ENCODE results near the gene PTPN2. TPM values are rescaled to one million over a fixed set of nuclear protein-coding genes. Genes with fewer than 3 reads are reported as not detected.

PTPN2 gene
- total RNA-seq, 1 donor from 2014 or later: 23.9 TPM

DNA sequence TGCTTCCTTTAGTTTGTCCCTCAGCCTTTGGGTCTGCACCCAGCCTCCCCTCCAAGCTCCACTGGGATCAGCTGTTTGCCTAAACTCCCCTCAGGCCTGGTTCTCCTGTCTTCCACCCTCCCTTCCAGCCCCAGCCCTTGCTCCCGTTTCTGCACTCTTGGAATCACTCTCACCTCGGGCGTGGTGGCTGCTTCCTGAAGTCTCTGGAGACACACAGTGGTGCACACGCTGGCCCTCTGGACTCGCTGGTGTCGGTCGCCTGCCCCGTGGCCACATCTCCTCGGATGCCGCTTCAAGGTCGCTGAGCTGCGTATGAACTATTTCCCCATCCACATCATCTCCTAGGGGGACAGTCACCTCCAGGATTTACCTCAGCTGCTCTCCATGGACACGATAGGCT is 134.9 kb downstream of the PTPN2 start:
- peaks cover 2% of the 10 kb centered on the region for H3K27me3 Mint-ChIP-seq (ENCODE audit: unreplicated experiment)
- H3K4me3 Mint-ChIP-seq (ENCODE audit: unreplicated experiment): no peak overlapping the region
- DNase-seq (ENCODE audit: low spot score): no peak
- no peak overlapping the region for H3K27ac Mint-ChIP-seq (ENCODE audit: unreplicated experiment)
- H3K9me3 Mint-ChIP-seq (ENCODE audit: unreplicated experiment): no peaks in the 10 kb centered on the region
- TF ChIP-seq, protein P1, sequence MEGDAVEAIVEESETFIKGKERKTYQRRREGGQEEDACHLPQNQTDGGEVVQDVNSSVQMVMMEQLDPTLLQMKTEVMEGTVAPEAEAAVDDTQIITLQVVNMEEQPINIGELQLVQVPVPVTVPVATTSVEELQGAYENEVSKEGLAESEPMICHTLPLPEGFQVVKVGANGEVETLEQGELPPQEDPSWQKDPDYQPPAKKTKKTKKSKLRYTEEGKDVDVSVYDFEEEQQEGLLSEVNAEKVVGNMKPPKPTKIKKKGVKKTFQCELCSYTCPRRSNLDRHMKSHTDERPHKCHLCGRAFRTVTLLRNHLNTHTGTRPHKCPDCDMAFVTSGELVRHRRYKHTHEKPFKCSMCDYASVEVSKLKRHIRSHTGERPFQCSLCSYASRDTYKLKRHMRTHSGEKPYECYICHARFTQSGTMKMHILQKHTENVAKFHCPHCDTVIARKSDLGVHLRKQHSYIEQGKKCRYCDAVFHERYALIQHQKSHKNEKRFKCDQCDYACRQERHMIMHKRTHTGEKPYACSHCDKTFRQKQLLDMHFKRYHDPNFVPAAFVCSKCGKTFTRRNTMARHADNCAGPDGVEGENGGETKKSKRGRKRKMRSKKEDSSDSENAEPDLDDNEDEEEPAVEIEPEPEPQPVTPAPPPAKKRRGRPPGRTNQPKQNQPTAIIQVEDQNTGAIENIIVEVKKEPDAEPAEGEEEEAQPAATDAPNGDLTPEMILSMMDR (IDR thresholded peaks at IDR 0.05; ENCODE audit: unreplicated experiment): no peak
- no peaks in the 10 kb centered on the region for H3K36me3 Mint-ChIP-seq (ENCODE audit: low read depth, unreplicated experiment)
- H3K4me1 Mint-ChIP-seq (ENCODE audit: unreplicated experiment): no peaks in the 10 kb centered on the region

DNA sequence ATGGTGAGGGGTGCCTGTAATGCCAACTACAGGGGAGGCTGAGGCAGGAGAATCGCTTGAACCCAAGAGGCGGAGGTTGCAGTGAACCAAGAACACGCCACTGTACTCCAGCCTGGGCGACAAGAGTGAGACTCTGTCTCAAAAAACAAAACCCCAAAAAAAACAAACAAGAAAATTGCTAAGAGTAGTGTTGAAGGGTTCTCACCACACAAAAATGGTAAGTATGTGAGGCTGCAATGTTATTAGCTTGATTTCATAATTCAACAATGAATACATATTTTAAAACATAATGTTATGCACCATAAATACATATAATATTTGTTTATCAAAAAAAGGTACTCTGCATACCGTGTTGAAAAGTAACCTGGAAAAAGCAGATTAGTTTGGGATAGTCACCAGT is 135.4 kb downstream of the PTPN2 start:
- TF ChIP-seq, protein P1 (IDR thresholded peaks at IDR 0.05; ENCODE audit: unreplicated experiment): no peak
- Mint-ChIP-seq H3K9me3 (ENCODE audit: unreplicated experiment) (no peaks in the 10 kb centered on the region), H3K27ac (ENCODE audit: unreplicated experiment) (no peak overlapping the region), H3K36me3 (ENCODE audit: low read depth, unreplicated experiment) (no peaks in the 10 kb centered on the region), H3K4me3 (ENCODE audit: unreplicated experiment) (no peak overlapping the region), H3K4me1 (ENCODE audit: unreplicated experiment) (no peaks in the 10 kb centered on the region), H3K27me3 (ENCODE audit: unreplicated experiment) (peaks cover 2% of the 10 kb centered on the region)
- DNase-seq (ENCODE audit: low spot score): no peak

DNA sequence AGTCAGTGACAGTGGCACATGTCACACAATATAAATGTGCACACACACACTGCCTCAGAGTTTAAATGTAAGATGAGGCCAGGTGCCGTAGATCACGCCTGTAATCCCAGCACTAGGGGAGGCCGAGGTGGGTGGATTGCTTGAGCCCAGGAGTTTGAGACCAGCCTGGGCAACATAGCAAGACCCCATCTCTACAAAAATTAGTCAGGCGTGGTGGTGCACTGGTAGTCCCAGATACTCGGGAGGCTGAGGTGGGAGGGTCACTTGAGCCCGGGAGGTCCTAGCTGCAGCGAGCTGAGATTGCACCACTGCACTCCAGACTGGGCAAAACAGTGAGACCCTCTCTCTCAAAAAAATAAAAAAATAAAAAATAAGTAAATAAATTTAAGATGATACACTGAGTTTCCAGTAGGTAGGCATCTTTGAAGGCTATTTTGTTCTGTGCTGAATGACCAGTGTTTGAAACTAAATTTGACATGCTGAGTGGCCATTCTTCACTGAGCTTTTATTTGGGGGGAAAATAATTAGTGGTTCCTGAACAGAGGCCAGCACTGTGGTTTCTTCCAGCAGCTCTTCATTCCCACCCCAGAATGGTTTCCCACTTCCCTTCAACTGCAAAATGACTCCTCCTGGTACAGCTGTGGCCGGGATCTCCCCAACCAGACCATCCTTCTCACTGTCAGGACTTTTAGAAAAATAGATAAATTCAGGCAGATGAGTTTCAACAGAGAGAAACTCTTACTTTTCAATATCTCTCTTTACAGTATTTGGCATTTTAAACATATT is 136.3 kb downstream of the PTPN2 start:
- Mint-ChIP-seq H3K9me3 (ENCODE audit: unreplicated experiment) (no peaks in the 10 kb centered on the region), H3K27ac (ENCODE audit: unreplicated experiment) (no peak overlapping the region), H3K4me1 (ENCODE audit: unreplicated experiment) (no peaks in the 10 kb centered on the region), H3K36me3 (ENCODE audit: low read depth, unreplicated experiment) (no peaks in the 10 kb centered on the region), H3K4me3 (ENCODE audit: unreplicated experiment) (no peak overlapping the region), H3K27me3 (ENCODE audit: unreplicated experiment) (peaks cover 2% of the 10 kb centered on the region)
- TF ChIP-seq, protein P1 (IDR thresholded peaks at IDR 0.05; ENCODE audit: unreplicated experiment): no peak
- DNase-seq (ENCODE audit: low spot score): no peak

DNA sequence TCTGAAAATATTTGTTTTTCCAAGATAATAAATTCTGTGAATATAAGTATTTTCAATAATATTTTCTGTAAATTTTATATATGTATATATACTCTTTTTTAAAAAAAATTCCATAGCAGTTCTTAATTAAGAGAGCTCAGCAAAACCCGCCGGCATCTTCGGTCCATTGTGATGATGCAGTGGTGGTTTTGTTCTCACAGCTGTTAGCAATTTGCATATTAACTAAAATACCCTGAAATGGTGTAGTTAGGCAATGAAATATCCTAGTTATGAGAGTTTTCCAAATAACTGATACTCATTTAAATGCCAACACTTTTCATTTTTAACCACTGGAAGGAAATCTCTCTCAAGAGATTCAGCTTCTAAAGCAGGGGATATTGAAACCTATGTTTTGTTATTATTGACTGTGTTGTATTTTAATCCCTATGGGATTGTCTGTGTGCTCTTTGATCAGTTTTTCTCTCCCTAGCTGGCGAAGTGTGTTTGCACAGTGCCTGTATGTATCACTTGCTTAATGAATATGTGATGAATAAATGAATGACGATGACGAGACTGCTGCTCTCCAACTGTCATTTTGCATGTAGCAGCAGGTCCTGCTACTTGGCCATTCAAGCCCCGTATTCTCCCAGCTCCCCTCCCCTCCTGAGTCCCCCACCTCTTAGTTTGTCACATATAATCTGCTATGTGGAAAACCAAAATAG is 138.8 kb downstream of the PTPN2 start:
- no peaks in the 10 kb centered on the region for H3K36me3 Mint-ChIP-seq (ENCODE audit: low read depth, unreplicated experiment)
- no peak for DNase-seq (ENCODE audit: low spot score)
- H3K4me3 Mint-ChIP-seq (ENCODE audit: unreplicated experiment): no peak overlapping the region
- no peaks in the 10 kb centered on the region for H3K4me1 Mint-ChIP-seq (ENCODE audit: unreplicated experiment)
- TF ChIP-seq, protein P1 (IDR thresholded peaks at IDR 0.05; ENCODE audit: unreplicated experiment): no peak
- H3K9me3 Mint-ChIP-seq (ENCODE audit: unreplicated experiment): no peaks in the 10 kb centered on the region
- H3K27ac Mint-ChIP-seq (ENCODE audit: unreplicated experiment): no peak overlapping the region
- H3K27me3 Mint-ChIP-seq (ENCODE audit: unreplicated experiment): peaks cover 2% of the 10 kb centered on the region

DNA sequence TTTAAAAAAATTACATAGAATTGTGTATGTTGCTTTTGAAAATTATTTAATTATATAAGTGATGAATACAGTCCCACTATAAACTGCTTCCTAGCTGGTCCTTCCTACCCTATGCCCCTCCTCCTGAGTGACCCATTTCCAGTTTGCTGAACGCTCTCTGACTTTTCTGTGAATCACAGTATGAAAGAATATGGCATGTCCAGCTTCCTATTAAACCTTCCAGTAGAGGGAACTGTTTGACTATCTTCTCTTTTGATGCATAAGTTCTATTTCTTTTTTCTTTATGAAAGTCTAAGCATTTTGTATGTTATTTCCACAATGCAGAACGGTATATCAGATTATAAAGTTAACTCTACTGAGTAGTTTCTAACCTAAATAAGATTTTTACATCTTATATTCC is 139.9 kb downstream of the PTPN2 start:
- TF ChIP-seq, protein P1 (IDR thresholded peaks at IDR 0.05; ENCODE audit: unreplicated experiment): no peak
- DNase-seq (ENCODE audit: low spot score): no peak
- no peaks in the 10 kb centered on the region for H3K4me1 Mint-ChIP-seq (ENCODE audit: unreplicated experiment)
- H3K4me3 Mint-ChIP-seq (ENCODE audit: unreplicated experiment): no peak overlapping the region
- H3K27me3 Mint-ChIP-seq (ENCODE audit: unreplicated experiment): peaks cover 1% of the 10 kb centered on the region
- no peak overlapping the region for H3K27ac Mint-ChIP-seq (ENCODE audit: unreplicated experiment)
- H3K36me3 Mint-ChIP-seq (ENCODE audit: low read depth, unreplicated experiment): no peaks in the 10 kb centered on the region
- no peaks in the 10 kb centered on the region for H3K9me3 Mint-ChIP-seq (ENCODE audit: unreplicated experiment)

All from endothelial cell (in vitro differentiated cells).